Natural killer cell (primary cell): ENCODE measurements around the gene AIFM3. TPM values are rescaled to one million over a fixed set of nuclear protein-coding genes. Genes with fewer than 3 reads are reported as not detected.

Experiments
- ATAC-seq, 3 donors: fragments of 150-1000 bp in 2 of 3; fragments of 200-7000 bp in 1 of 3; cut with Tn5 transposase; 1 replicate in 1 of 3; 2 replicates in 2 of 3; pipeline ENCODE4 v1.10.0; 2021; ENCODE audit warnings: mild to moderate bottlenecking in 2 of 3, moderate library complexity in 2 of 3
- DNase-seq, 2 donors: peaks; one replicate each; pipeline versions ENCODE4 v3.0.0 to v3.0.0-alpha.2; 2013 to 2021; ENCODE audit warnings: mixed read lengths in 1 of 2
- H3K27ac ChIP-seq: one replicate; pipeline ENCODE4 v1.5.1; 2013; ENCODE audit warnings: mild to moderate bottlenecking, low read length
- H3K27me3 ChIP-seq: one replicate; pipeline ENCODE4 v1.6.1; 2013; ENCODE audit warnings: low read length; ENCODE audit not compliant: control insufficient read depth, insufficient read depth
- H3K36me3 ChIP-seq: one replicate; pipeline ENCODE4 v1.6.1; 2013; ENCODE audit warnings: low read length; ENCODE audit not compliant: control insufficient read depth, insufficient read depth
- H3K4me1 ChIP-seq: one replicate; pipeline ENCODE4 v1.6.1; 2013; ENCODE audit warnings: low read length; ENCODE audit not compliant: control insufficient read depth, insufficient read depth
- H3K4me3 ChIP-seq: one replicate; pipeline ENCODE4 v1.5.1; 2013; ENCODE audit warnings: low read length
- H3K9me3 ChIP-seq: one replicate; pipeline ENCODE4 v1.6.1; 2013; ENCODE audit warnings: low read length; ENCODE audit not compliant: control insufficient read depth, insufficient read depth
- H3K27ac Mint-ChIP-seq, 2 donors: one replicate each; pipeline ENCODE4 v1.8.0; 2022; ENCODE audit warnings: mild to moderate bottlenecking in 2 of 2, mixed read lengths in 2 of 2, moderate library complexity in 1 of 2
- H3K27me3 Mint-ChIP-seq, 2 donors: one replicate each; pipeline ENCODE4 v1.8.0; 2022; ENCODE audit warnings: low read depth in 2 of 2, mixed read lengths in 2 of 2
- H3K36me3 Mint-ChIP-seq: one replicate; pipeline ENCODE4 v1.8.0; 2022; ENCODE audit warnings: mixed read lengths
- H3K4me1 Mint-ChIP-seq, 2 donors: one replicate each; pipeline ENCODE4 v1.8.0; 2022; ENCODE audit warnings: mixed read lengths in 2 of 2
- H3K4me3 Mint-ChIP-seq: one replicate; pipeline ENCODE4 v1.8.0; 2022; ENCODE audit warnings: mild to moderate bottlenecking, moderate library complexity, mixed read lengths
- H3K9me3 Mint-ChIP-seq, 2 donors: one replicate each; pipeline ENCODE4 v1.8.0; 2022; ENCODE audit warnings: mixed read lengths in 2 of 2
- WGBS: methylation state at CpG from one replicate; pipeline ENCODE4 v1.1.7; 2013; ENCODE audit warnings: missing lambda C conversion rate; ENCODE audit not compliant: insufficient coverage; 5-methylcytosine and 5-hydroxymethylcytosine counted together
- intact Hi-C: fragments of 100-400 bp; cut with micrococcal nuclease; formaldehyde crosslinking; loops from one replicate; pipeline ENCODE4 v1.14.2; 2022
- total RNA-seq, 4 donors: library from RNA; stranded (reverse); fragments of 120-200 nt in 1 of 4; gene quantifications; one replicate each; pipeline versions ENCODE4 v1.2.3 to v1.2.4, GENCODE V29; 2013 to 2022
- TF ChIP-seq, protein P1 (sequence below): fragments of 200-600 bp; IDR thresholded peaks from one replicate; pipeline ENCODE4 v1.8.0; 2022; ENCODE audit warnings: antibody characterized with exemption

AIFM3 gene
- total RNA-seq, 3 donors from 2014 or later (not counting 1 experiment from before 2014, with no cell fraction given) = 1.5 to 2.3 (median 2.2) TPM

DNA sequence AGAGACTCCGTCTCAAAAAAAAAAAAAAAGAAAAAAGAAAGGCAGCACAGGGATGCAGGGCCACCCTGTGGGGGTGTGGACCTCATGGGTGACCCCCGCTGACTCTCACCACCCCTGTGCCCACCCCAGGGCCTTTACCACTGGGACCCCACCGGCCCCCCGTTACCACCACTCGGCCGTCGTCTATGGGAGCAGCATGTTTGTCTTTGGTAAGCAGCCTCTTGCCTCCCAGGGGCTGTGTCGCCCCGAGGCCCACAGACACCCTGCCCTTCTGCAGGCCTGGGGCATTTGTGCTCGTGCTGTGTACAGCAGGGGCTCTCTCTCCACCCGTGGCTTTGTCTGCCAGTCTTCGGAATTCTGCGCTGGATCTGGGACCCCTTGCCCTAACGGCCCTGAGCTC, 20.3 kb downstream of the AIFM3 start:
- no peak overlapping the region for H3K4me3 Mint-ChIP-seq
- H3K27me3 Mint-ChIP-seq = no peaks in the 10 kb centered on the region
- Histone ChIP-seq H3K4me1 (peaks cover 9% of the 10 kb centered on the region), H3K27me3 (no peaks in the 10 kb centered on the region), H3K4me3 (no peak overlapping the region), H3K36me3 (peaks cover 25% of the 10 kb centered on the region), H3K9me3 (no peaks in the 10 kb centered on the region), H3K27ac (no peak overlapping the region)
- no peaks in the 10 kb centered on the region for H3K9me3 Mint-ChIP-seq
- TF ChIP-seq, protein P1, sequence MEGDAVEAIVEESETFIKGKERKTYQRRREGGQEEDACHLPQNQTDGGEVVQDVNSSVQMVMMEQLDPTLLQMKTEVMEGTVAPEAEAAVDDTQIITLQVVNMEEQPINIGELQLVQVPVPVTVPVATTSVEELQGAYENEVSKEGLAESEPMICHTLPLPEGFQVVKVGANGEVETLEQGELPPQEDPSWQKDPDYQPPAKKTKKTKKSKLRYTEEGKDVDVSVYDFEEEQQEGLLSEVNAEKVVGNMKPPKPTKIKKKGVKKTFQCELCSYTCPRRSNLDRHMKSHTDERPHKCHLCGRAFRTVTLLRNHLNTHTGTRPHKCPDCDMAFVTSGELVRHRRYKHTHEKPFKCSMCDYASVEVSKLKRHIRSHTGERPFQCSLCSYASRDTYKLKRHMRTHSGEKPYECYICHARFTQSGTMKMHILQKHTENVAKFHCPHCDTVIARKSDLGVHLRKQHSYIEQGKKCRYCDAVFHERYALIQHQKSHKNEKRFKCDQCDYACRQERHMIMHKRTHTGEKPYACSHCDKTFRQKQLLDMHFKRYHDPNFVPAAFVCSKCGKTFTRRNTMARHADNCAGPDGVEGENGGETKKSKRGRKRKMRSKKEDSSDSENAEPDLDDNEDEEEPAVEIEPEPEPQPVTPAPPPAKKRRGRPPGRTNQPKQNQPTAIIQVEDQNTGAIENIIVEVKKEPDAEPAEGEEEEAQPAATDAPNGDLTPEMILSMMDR = no peak
- DNase-seq (no peak), ATAC-seq (no peak)
- H3K27ac Mint-ChIP-seq = no peak overlapping the region
- peaks cover 12 to 13% of the 10 kb centered on the region in 2 donors for H3K4me1 Mint-ChIP-seq
- no peaks in the 10 kb centered on the region for H3K36me3 Mint-ChIP-seq
- WGBS = 98% methylated on average over 14 of the region's 14 CpGs
- intact Hi-C loops = no loop called here

DNA sequence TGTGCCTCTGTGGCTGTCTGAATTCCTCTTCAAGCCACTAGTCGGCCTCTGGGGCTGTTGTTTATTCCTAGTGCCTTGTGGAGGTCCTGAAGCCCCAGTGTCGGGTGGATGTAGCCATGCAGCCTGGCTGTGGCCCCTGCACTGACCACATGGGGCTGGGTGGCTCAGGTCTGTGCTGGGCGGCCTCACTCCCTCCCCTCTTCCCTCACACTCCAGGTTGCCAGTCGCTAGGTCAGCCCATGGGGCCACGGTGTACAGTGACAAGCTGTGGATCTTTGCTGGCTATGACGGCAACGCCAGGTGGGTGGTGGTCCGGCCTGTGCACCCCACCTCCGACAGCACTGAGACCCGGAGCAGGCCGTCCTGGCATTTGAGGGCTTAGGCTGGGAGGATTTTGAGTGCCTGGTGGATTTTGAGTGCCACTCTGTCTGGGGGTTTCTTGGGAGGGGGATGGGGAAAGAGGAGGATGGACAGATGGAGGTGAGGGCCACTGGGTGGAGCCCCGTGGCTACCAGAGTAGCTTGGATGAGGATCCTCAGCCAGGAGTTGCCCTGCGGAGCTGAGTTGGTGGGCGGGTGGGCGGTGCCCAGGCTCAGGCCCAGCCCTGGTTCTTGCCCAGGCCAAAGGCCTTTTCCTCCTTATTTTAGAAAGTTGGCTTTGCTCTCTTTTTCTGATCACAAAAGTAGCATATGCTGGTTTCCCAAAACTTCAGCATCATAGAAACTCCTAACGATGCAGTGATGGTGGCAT, 21.7 kb downstream of the AIFM3 start:
- H3K36me3 Mint-ChIP-seq = no peaks in the 10 kb centered on the region
- H3K27me3 Mint-ChIP-seq = no peaks in the 10 kb centered on the region
- peaks cover 5% of the 10 kb centered on the region in 2 donors for H3K4me1 Mint-ChIP-seq
- TF ChIP-seq, protein P1 = no peak
- no peaks in the 10 kb centered on the region for H3K4me1 ChIP-seq
- no peak for DNase-seq
- no peak for ATAC-seq
- H3K9me3 Mint-ChIP-seq = no peaks in the 10 kb centered on the region
- H3K36me3 ChIP-seq = peaks cover 29% of the 10 kb centered on the region
- 96% methylated on average over 16 of the region's 16 CpGs for WGBS
- H3K4me3 Mint-ChIP-seq = no peak overlapping the region
- no peaks in the 10 kb centered on the region for H3K27me3 ChIP-seq
- H3K4me3 ChIP-seq = no peak overlapping the region
- H3K27ac ChIP-seq = no peak overlapping the region
- intact Hi-C loops = no loop called here
- H3K27ac Mint-ChIP-seq = no peak overlapping the region
- H3K9me3 ChIP-seq = no peaks in the 10 kb centered on the region

DNA sequence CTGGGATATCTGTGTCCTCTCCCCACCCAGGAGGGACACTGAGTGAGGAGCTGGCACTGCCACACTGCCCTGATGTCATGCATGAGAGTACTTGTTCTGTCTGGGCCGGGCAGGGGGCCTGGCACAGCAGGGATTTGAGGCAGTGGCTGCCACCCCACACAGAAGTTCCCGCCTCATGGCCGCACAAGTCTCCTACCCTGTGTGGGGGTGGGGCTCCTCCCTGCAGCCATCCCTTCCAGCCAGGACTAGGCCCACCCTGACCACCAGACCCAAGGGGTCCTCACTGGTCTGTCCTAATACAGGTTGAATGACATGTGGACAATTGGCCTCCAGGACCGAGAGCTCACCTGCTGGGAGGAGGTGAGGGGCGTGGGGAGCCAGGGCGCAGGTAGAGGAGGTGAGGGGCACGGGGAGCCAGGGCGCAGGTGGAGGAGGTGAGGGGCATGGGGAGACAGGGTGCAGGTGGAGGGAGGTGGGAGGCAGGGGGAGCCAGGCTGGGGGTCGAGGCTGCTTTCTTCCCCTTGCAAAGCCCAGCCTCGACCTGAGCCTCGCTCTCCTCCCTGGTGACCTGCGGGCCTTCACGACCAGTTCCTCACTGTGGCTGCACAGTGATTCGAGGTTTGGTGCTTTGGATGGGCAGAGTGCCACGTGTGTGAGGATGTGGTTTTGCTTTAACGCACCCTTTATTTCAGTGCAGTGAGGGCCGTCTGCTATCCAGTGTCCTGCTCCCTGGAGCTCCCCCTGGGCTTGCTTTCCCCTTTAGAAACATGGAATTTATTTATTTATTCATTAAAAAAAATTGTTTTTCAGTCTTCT, 22.5 kb downstream of the AIFM3 start:
- TF ChIP-seq, protein P1 = no peak
- H3K27ac ChIP-seq = no peak overlapping the region
- Mint-ChIP-seq H3K27me3 (no peaks in the 10 kb centered on the region), H3K4me3 (no peak overlapping the region), H3K4me1 (no peaks in the 10 kb centered on the region), H3K27ac (no peak overlapping the region), H3K36me3 (no peaks in the 10 kb centered on the region), H3K9me3 (no peaks in the 10 kb centered on the region)
- intact Hi-C loops = no loop called here
- H3K9me3 ChIP-seq = no peaks in the 10 kb centered on the region
- ATAC-seq (no peak), DNase-seq (no peak)
- 32% methylated on average over 17 of the region's 17 CpGs for WGBS
- peaks cover 31% of the 10 kb centered on the region for H3K36me3 ChIP-seq
- H3K27me3 ChIP-seq = no peaks in the 10 kb centered on the region
- no peaks in the 10 kb centered on the region for H3K4me1 ChIP-seq
- H3K4me3 ChIP-seq = no peak overlapping the region
